ENCODE measurements around the gene STRIP2.

DNA sequence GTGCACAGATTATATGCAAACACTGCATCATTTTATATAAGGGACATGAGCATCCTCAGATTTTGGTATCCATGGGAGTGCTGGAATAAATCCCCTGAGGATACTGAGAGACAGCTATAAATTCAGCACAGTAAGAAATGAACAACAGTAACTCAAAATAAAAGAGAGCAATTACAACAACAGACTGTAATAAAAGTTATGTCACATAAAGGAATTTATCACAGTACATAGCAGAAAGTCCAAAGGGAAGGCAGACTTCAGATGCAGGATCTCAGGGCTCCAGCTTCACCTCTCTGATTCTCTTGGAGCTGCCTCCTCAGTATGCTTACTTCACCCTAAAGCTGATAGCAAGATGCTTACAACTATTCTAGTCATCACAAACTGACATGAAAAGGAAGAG is 43.9 kb upstream of the STRIP2 start:
- TF ChIP-seq, protein P1, sequence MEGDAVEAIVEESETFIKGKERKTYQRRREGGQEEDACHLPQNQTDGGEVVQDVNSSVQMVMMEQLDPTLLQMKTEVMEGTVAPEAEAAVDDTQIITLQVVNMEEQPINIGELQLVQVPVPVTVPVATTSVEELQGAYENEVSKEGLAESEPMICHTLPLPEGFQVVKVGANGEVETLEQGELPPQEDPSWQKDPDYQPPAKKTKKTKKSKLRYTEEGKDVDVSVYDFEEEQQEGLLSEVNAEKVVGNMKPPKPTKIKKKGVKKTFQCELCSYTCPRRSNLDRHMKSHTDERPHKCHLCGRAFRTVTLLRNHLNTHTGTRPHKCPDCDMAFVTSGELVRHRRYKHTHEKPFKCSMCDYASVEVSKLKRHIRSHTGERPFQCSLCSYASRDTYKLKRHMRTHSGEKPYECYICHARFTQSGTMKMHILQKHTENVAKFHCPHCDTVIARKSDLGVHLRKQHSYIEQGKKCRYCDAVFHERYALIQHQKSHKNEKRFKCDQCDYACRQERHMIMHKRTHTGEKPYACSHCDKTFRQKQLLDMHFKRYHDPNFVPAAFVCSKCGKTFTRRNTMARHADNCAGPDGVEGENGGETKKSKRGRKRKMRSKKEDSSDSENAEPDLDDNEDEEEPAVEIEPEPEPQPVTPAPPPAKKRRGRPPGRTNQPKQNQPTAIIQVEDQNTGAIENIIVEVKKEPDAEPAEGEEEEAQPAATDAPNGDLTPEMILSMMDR (IDR thresholded peaks at IDR 0.05): no peak
- no peak for TF ChIP-seq POLR2A (IDR thresholded peaks at IDR 0.05)
